ENCODE data around the gene TRERF1.
"Not testable (repeated sequence)": the region's sequence is repeated elsewhere in the genome, so short reads cannot be mapped to it uniquely, and the experiment has no call there.

TRERF1 gene, protein sequence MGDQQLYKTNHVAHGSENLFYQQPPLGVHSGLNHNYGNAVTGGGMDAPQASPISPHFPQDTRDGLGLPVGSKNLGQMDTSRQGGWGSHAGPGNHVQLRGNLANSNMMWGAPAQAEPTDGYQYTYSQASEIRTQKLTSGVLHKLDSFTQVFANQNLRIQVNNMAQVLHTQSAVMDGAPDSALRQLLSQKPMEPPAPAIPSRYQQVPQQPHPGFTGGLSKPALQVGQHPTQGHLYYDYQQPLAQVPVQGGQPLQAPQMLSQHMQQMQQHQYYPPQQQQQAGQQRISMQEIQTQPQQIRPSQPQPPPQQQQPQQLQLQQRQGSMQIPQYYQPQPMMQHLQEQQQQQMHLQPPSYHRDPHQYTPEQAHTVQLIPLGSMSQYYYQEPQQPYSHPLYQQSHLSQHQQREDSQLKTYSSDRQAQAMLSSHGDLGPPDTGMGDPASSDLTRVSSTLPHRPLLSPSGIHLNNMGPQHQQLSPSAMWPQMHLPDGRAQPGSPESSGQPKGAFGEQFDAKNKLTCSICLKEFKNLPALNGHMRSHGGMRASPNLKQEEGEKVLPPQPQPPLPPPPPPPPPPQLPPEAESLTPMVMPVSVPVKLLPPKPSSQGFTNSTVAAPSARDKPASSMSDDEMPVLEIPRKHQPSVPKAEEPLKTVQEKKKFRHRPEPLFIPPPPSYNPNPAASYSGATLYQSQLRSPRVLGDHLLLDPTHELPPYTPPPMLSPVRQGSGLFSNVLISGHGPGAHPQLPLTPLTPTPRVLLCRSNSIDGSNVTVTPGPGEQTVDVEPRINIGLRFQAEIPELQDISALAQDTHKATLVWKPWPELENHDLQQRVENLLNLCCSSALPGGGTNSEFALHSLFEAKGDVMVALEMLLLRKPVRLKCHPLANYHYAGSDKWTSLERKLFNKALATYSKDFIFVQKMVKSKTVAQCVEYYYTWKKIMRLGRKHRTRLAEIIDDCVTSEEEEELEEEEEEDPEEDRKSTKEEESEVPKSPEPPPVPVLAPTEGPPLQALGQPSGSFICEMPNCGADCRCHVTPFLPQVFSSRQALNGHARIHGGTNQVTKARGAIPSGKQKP (N-terminal part only)

DNA sequence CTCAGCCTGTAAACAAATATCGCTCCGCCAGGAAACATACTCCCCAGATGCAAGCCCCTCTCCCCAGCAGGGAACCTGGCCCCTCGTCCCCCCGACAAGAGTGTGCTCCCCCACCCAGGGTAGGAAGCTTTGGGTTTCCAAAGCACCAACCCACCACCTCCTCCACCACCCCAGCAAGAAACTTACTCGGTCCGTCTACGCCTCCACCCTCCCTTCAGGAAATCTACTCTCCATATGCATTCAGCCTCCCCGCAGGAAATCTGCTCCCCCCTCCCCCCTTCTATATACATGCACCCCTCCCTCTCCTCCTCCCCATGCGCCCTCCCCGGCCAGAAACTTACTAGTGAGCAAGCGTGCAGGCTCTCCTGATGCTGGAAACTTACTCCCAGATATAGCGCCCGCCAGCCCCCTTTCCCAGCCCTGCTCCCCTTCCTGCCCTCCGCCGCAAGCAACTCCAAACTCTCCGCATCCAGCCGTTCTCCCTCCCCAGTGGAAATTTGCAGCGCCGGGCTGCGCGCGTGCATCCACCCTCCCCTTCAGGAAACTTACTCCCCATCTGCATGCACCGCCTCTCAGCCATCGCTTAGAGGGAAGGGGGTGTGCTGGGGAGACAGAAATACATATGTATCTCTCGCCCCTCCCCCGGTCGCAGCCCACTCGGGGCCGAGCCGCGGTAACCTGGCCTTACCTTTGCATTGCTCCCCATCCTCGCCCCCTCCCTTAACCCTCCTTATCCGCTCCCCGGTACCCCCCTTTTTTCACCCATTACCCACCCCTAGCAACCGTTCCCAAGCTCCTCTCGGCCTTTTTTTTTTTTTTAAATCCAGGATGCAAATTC, at the start of gene TRERF1:
TSS of gene TRERF1 (minus strand) at position 594 of the 838 bp plus-strand sequence. CDS start 182,336 bp downstream, outside the sequence.
- DNase-seq = peak; percentile 66 to 89

- DNase-seq = no peak
Observed at GRCh38 chr6:42498473-42499128, 46.9 kb upstream of the TRERF1 start.

GRCh38 chr6:42493914-42494539, 42.3 kb upstream of the TRERF1 start:
- DNase-seq = no peak

GRCh38 chr6:42488129-42488528, 36.4 kb upstream of the TRERF1 start:
- no peak for DNase-seq

DNA sequence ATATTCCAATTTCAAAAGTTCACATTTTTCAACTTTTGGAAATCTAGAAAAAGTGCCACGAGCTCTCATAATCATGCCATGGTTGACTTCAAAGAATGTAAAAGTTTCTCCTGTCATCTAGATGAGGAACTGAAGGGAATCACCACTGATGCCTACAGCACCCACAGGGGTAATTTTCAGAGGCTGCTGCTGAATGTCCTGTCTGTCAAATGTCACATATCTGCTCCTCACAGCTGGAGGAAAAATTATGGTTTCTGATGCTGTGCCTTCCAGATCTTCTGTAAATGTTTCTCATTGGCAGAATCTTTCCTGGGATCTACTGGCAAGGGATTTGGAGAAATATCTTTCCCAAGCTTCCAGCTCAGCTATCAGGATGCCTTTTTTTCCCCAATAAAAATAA, 32.5 kb upstream of the TRERF1 start:
- DNase-seq = no peak

GRCh38 chr6:42482174-42482573, 30.4 kb upstream of the TRERF1 start:
- DNase-seq = peak in 1 of 2 experiments; percentile 7

DNA sequence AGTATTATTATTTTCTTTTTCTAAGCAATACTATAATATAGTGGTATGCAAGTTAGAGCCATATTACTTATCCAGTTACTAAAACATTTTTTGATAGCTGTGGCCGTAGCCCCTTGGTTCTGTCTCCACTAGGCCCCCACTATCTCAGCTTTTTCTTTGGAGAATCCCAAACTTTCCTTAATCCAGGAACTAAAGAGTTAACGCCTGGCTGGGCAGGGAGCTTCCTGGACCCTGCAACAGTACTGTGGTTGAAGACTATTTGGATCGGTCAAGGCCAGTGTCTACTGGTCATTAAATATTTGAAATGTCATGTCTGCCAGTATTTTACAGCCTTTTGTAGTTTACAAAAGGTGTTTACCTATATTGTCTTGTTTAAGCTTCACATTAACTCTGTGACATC, 20.0 kb upstream of the TRERF1 start:
- no peak for DNase-seq

DNA sequence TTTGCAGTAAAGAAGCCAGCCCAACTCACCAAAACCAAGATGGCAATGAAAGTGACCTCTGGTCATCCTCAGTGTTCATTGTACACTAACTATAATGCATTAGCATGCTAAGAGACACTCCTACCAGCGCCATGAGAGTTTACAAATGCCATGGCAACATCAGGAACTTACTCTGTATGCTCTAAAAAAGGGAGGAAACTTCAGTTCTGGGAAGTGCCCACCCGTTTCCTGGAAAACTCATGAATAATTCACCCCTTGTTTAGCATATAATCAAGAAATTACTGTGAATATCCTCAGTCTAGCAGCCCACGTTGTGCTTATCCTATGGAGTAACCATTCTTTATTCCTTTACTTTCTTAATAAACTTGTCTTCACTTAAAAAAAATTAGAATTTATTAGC, 19.4 kb upstream of the TRERF1 start:
- DNase-seq = no peak

- DNase-seq = no peak
Observed at GRCh38 chr6:42468273-42468672, 16.5 kb upstream of the TRERF1 start.

- DNase-seq = no peak
Observed at GRCh38 chr6:42467651-42468050, 15.9 kb upstream of the TRERF1 start.

DNA sequence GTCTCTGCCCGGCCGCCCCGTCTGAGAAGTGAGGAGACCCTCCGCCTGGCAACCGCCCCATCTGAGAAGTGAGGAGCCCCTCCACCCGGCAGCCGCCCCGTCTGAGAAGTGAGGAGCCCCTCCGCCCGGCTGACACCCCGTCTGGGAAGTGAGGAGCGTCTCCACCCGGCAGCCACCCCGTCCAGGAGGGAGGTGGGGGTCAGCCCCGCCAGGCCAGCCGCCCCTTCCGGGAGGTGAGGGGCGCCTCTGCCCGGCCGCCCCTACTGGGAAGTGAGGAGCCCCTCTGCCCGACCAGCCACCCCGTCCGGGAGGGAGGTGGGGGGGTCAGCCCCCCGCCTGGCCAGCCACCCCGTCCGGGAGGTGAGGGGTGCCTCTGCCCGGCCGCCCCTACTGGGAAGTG, 14.7 kb upstream of the TRERF1 start:
- not testable (repeated sequence) for DNase-seq

GRCh38 chr6:42462474-42462972, 10.8 kb upstream of the TRERF1 start:
- DNase-seq = no peak

DNA sequence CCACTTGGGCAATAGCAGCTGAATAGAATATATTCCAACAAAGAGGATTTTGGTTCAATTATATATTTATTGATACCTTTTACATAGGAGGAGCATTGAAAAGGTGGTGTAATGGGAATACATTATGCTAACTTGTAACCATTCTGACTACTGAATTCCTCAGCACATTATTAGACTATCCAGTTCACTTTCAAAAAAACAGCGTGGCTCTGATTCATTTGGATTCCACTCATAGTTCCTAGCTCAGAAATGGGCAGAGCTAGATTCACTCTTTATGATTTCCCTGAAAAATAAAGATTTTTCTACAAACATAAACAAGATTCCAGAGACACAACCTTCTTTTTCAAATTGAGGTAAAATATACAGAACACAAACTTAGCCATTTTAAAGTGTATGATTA, 9.2 kb upstream of the TRERF1 start:
- no peak for DNase-seq

GRCh38 chr6:42459888-42460287, 8.2 kb upstream of the TRERF1 start:
- DNase-seq = no peak

DNA sequence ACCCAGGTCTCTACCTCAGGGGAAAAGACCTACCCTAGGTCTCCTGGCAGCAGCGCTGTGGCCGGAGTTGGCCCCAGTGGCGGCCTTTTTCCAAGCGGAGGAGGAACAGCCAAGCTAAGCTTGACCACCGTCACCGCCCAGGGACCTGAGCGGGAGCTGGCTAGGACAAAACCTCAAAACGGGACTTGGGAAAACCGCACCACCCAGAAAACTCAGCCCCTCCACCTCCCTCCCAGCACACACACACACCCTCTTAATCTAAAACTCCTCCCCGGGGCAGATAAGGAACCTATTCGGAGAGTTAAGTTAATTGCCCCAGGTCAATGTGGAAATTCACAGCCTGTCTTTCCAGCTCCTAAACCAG, 2.7 kb upstream of the TRERF1 start:
- DNase-seq = no peak

DNA sequence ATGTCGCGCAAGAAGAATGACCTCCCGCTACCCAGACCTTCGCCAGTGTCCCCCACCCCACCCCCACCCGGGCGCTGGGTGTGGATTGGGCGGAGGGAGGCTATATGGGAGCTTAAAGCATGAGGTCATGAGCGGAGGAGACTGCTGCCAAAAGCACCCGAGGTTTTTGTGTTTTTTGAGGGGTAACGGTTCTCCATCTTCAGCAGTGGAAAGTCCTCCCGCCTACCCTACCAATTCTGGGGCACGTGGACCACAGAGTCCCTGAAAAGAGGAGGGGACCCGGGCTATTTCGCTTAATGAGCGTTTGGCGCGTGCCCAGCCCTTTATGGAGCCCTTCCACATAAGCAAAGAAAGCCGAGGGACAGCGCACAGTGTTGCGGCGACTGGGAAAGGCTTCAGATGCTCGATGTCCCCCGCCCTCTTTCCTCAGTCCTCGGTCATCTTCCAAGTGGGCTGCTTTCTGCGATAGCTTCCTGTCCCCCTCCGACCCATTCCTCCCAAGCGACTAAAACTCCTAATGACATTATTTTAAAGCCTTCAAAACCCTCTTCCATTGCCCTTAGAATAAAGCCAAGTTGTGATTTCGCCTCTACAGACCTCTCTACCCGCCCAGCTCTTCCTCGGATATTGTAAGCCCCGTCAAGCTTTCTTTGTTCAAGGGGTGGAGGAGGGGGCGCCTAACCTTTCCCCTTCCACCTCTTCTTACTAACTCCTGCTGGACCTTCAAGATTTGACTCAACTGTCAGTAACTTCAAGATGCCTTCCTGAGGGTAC, 2.1 kb upstream of the TRERF1 start:
- peak in 1 of 2 experiments; percentile 44 for DNase-seq

DNA sequence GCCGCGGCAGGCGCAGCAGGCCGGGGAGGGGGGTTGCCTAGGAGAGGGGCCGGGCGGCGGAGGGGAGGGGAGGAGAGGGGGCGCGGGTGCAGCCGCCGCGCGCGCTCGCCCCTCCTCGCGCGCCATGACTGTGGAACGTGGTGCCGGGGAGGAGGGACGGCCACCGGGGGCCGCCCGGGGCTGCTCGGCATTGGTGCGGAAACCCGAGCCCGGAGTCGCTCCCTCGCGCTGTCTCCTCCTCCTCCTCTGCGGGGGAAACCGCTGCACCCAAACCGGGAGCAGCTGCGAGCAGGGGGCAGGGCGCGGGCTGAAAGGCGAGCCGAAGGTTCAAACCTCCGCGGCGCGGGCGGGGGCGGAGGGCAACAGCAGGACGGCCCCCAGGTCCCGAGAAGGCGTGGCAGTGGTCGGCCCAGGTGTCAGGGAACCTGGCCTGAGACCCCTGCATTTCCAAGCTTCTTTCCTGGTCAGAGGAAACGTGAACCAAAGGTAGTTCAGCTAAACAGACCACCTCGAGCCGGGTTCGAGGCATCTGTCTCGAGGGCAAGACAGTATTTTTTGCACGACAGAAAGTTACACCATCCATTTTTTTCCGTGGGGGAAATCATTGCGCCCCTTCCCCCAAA, 1.4 kb upstream of the TRERF1 start:
- DNase-seq = peak; percentile 87 to 92

GRCh38 chr6:42452171-42453030, 675 bp upstream of the TRERF1 start:
- peak; percentile 88 for DNase-seq

Data from NCI-H2081 (cell line).